Right ventricle myocardium superior (tissue), 1 donor: ENCODE measurements around the gene MLLT1. TPM values are rescaled to one million over a fixed set of nuclear protein-coding genes. Genes with fewer than 3 reads are reported as not detected.
"Not testable (repeated sequence)": the region's sequence is repeated elsewhere in the genome, so short reads cannot be mapped to it uniquely, and the experiment has no call there.

Experiments
- ATAC-seq: fragments of 200-7000 bp; cut with Tn5 transposase; one replicate; pipeline ENCODE4 v1.9.1; 2020; ENCODE audit warnings: mild to moderate bottlenecking; ENCODE audit not compliant: poor library complexity
- DNase-seq: peaks from one replicate; pipeline ENCODE4 v3.0.0-alpha.2; 2020
- intact Hi-C: fragments of 100-400 bp; cut with DNase I; formaldehyde crosslinking; loops from one replicate; pipeline ENCODE4 v1.11.2; 2022
- long read RNA-seq: library from polyadenylated mRNA; unstranded; transcript quantifications from one replicate; pipeline ENCODE4 v2.0.0, GENCODE V29; 2021
- total RNA-seq: library from RNA; stranded (reverse); fragmentation: NEBNext Ultra II Directional; extraction: Animal tissue kit (Norgen Biotek cat#: 25700); gene quantifications from one replicate; pipeline ENCODE4 v1.2.1, GENCODE V29; 2021
- donor health status: DM: no; HTN: yes; CAD: no; lungs with severe emphysema.

Gene MLLT1, protein sequence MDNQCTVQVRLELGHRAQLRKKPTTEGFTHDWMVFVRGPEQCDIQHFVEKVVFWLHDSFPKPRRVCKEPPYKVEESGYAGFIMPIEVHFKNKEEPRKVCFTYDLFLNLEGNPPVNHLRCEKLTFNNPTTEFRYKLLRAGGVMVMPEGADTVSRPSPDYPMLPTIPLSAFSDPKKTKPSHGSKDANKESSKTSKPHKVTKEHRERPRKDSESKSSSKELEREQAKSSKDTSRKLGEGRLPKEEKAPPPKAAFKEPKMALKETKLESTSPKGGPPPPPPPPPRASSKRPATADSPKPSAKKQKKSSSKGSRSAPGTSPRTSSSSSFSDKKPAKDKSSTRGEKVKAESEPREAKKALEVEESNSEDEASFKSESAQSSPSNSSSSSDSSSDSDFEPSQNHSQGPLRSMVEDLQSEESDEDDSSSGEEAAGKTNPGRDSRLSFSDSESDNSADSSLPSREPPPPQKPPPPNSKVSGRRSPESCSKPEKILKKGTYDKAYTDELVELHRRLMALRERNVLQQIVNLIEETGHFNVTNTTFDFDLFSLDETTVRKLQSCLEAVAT
- total RNA-seq: 37.2 TPM
- long read RNA-seq, full-length matches to known transcripts: 2 of 119 reads
- long read RNA-seq, partial matches to known transcripts: 53 of 119 reads
- long read RNA-seq, other reads (novel, unspliced or antisense): 64 of 119 reads

DNA sequence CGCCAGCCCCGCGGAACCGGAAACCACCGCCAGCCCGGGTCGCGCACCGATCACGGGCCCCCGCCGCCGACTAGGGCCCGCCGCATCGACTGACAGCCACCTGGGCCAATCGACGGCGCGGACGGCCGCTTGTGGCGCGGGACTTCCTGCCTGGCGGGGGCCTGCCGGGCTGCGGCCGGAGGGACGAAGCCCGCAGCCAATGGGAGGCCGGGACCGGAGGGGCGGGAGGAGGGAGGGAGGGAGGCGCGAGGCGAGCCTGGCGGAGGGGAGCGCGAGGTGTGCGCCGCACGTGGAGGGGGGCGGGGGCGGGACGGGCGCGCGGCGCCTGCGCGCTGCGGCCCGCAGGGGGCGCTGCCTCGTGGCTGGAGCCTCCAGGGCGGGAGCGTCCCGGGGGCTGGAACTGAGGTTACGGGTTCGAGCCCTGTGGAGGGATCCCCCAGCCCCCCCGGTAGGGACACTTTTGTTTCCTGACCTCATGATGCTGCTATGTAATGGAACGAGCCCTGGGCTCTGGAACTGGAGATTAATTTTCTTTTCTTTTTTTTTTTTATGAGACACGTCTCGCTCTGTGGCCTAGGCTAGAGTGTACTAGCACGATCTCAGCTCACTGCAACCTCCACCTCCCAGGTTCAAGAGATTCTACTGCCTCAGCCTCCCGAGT is at the start of gene MLLT1:
Gene MLLT1, minus strand, starts transcription at position 45 of the 661 bp plus-strand sequence. CDS start 191 bp downstream, outside the sequence.
- intact Hi-C loops: loop anchor here (5.0 to 10.0 kb wide), 2 partner anchors 58 to 235 kb away; no protein-coding TSS in a partner anchor
- DNase-seq (peak; percentile 98), ATAC-seq (peak; percentile 99)

DNA sequence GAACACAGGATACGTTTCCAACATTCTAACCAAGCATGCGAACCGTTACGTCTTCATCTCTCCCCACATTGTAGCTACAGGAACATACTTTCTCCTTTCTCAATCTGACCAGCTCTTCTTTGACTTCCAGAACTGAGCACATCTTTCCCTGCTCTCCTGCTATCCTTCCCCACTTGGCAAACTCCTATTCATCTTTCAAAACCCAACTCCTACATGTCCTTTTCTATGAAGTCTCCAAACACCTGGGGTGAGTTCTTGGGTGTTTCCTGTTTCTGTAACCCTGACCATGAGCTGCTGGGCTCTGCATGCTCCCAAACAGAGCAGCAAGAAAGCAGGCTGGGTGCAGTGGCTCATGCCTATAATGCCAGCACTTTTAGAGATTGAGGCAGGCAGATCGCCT is 47.0 kb upstream of the MLLT1 start:
- DNase-seq: no peak
- ATAC-seq: no peak
- intact Hi-C loops: no loop called here

DNA sequence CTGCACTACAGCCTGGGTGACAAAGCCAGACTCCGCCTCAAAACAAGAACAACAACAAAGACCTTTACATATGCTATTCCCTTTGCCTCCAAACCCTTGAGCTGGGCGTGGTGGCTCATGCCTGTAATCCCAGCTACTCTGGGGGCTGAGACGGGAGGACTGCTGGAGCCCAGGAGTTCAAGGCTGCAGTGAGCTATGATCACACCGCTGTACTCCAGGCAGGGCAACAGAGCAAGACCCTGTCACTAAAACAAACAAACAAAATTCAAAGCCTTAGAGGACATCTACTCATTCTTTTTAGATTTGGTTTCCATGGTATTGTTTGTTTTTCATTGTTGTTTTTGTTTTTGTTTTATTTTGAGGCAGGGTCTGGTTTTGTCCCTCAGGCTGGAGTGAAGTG is 45.8 kb upstream of the MLLT1 start:
- intact Hi-C loops: no loop called here
- DNase-seq: no peak
- no peak for ATAC-seq

DNA sequence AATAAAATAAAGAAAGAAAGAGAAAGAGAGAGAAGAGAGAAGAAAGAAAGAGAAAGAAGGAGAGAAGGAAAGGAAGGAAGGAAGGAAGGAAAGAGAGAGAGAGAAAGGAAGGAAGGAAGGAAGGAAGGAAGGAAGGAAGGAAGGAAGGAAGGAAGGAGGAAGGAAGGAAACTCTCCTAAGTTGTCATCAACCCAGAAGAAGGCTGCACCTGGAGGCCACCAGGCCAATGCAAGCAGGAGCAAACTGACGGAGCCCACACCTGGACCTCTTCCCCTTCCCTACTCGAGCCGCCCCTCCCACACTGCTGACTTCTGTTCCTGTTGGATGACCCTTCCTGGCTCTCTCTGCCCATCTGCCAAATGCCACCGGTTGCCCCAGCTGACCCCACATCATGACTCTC is 45.0 kb upstream of the MLLT1 start:
- intact Hi-C loops: no loop called here
- DNase-seq (no peak), ATAC-seq (no peak)

DNA sequence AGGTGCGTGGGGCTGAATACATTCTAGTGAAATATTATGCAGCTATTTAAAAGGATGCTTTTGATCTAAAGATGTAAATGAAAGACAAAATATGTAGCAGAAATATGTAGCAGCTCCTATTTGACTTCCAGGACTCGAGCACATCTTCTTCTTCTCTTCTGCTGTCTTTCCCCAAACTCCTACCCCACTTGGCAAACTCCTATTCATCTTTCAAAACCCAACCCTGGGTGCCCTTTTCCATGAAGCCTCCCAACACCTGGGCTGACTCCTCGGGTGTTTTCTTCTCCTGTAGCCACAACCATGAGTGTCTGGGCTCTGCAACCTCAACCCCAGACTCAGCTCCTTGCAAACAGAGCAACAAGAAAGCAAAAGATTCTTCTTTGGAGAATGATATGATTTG is 42.5 kb upstream of the MLLT1 start:
- DNase-seq (no peak), ATAC-seq (no peak)
- intact Hi-C loops: no loop called here

DNA sequence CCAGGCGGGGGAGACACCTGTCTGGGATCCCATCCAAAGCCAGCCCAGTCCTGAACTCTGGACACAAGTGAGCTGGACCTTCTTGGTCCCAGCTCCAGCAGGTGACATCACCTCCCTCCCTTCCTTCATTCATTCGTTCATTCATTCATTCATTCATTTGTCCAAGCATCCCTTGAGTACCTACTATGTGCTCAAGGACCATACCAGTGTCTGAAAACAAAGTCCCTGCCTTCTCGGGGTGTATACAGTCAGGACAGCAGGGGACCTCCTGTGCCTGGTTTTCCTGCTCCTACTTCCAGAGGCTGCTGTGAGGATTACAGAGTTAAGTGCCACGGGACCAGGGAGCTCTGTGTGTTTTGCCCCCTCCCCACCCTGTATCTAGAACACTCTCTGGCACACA is 39.6 kb upstream of the MLLT1 start:
- intact Hi-C loops: no loop called here
- no peak for ATAC-seq

DNA sequence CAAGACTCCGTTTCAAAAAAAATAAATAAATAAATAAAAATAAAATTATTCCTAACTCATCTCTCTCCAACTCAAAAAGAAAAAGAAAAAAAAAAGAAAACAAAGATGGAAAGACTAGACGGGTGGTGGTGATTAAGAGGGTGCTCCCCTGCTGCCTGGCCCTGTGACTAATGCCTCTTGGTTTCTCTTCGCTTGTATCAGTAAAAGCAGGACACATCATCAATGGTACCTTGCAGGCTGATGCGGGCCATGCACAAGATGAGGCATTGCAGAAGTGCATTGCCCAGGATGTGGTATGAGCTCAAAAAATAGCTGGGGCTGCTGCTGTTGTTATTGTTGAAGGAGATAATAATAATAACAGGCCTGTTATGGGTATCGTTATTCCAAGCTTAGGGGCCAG is 39.0 kb upstream of the MLLT1 start:
- ATAC-seq (no peak), DNase-seq (peak; percentile 4)
- intact Hi-C loops: no loop called here

More for the DNA sequence above, 39.6 kb upstream of the MLLT1 start:
- DNase-seq: no peak

DNA sequence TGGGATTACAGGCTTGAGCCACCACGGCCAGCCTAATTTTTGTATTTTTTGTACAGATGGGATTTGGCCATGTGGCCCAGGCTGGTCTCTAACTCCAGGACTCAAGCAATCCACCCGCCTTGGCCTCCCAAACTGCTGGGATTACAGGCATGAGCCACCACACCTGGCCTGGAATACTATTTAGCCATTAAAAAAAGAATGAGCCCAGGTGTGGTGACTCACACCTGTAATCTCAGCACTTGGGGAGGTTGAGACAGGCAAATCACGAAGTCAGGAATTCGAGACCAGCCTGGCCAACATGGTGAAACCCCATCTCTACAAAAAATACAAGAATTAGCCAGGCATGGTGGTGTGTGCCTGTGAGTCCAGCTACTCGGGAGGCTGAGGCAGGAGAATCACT is 35.9 kb upstream of the MLLT1 start:
- intact Hi-C loops, DNase-seq, ATAC-seq: not testable (repeated sequence)

DNA sequence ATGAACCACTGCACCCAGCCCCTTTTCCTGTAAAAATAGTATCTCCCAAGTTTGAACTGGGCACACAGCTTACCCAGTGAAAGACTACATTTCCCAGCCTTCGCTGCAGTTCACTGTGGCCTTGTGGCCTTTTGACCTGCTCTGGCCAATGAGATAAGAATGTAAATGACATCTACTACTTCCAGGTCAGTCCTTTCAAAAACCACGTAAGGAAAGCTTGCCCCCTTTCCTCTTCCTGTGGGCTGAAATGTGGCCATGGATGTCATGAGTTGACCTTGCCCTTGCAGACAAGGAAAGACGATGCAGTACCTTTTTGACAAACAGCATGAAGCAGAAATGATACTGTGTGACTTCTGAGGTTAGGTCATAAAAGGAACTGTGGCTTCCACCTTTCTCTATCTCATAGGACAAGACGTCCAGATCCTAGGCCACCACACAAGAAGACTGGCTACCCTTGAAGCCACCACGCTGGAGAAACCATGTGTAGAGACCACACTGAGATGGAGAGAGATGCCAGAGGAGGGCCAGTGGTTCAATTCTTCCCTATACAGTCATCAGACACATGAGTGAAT is 33.7 kb upstream of the MLLT1 start:
- ATAC-seq (no peak), DNase-seq (no peak)
- intact Hi-C loops: no loop called here

DNA sequence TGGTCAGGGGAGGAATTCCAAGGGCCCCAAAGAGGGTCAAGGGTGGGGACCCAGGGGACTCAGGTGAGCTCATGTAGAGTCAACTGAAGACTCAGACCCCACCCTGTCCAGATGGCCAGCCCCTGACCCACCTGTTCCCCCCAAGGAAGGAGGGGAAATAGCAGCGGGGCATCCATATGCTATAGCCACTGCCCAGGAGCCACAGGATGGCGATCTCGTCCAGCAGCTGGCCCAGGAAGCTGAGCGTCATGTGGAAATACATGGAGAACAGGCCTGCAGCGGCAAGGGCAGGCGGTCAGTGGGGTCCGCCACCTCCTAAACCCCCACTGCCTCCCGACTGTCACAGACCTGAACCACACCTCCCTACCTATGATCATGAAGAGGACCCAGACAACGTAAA is 32.2 kb upstream of the MLLT1 start:
- no peak for ATAC-seq
- no peak for DNase-seq
- intact Hi-C loops: no loop called here

DNA sequence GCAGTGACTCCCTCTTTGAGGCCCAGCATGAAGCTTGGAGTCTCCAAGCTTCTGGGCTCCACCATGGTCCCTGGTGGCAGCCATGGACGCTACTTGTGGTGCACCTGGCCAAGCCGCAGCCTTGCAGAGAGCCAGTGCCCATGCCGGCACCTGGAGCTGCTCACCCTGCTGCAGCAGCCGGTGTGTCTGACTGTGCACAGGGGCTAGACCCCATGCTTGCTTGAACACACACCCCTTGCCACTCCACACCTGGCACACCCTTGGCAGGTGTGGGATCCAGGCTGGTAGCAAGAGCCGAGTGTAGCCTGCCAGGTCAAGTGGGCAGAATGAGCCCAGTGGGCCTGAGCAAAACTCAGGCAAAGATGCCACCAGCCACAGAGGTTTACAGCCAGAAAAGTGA is 18.6 kb upstream of the MLLT1 start:
- no peak for DNase-seq
- intact Hi-C loops: loop anchor here (5.0 to 10.0 kb wide), 2 partner anchors 81 to 134 kb away; no protein-coding TSS in a partner anchor
- ATAC-seq: no peak

DNA sequence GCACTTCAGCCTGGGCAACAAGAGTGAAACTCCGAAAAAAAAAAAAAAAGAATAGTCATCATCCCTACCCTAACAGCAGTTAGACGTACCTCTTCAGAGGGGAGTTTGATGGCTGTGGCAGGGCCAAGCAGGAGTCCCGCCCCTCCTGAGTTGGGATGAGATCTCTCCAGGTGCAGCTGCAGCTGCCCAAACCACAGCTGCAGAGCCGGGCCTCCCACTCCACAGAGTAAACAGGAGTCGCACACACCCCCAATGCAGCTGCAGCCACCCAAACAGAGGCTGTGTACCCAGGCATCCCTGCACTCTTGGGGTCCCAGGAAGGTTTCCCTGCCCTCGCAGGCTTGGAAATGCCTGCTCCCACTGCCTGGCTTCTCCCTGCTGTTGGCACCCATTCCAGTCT is 17.4 kb upstream of the MLLT1 start:
- intact Hi-C loops: loop anchor here (5.0 to 10.0 kb wide), 2 partner anchors 80 to 132 kb away; no protein-coding TSS in a partner anchor
- ATAC-seq: no peak

DNA sequence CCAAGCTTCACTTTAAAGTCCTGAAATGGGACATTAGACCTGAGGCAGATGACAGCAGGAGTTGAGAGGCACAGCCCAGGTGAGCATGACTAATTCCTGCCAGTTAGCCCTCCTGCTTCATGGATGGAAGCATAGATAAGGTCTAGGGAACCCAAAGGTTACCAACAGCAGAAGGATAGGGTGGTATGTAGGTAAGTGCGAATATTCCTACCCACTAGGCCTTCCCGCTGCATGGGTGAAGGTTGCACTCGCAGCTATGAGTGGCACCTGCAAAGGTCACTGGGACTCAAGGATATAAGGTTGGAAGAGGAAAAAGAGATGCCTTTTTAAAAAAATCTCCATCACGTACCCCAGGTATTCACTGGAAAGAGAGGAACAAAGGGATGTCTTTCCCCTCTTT is 12.2 kb upstream of the MLLT1 start:
- no peak for ATAC-seq
- intact Hi-C loops: loop anchor here (10.0 kb wide), 1 partner anchor 127 kb away; no protein-coding TSS in a partner anchor
- DNase-seq: no peak

More for the DNA sequence above, 17.4 kb upstream of the MLLT1 start:
- DNase-seq: no peak

DNA sequence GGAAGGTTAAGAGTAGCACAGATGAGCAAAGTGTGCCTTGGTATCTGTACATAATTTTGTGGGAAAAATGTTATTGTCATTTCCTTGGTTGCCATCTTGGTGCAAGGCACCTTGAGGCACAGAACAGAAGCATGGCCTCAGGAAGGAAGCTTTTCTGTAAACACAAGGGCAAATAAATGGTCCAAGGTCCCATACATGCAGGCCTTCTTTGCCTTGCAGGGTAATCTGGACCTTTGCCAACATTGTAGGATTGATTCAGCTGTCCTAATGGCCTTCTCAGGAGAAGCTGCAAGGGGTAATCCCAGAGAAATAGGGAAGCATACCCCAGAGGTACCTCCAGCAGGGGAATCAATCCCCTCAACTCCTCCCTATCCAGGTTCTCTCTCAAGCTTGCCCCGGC is 9.0 kb upstream of the MLLT1 start:
- intact Hi-C loops: loop anchor here (10.0 kb wide), 1 partner anchor 244 kb away; no protein-coding TSS in a partner anchor
- ATAC-seq: no peak
- DNase-seq: no peak

DNA sequence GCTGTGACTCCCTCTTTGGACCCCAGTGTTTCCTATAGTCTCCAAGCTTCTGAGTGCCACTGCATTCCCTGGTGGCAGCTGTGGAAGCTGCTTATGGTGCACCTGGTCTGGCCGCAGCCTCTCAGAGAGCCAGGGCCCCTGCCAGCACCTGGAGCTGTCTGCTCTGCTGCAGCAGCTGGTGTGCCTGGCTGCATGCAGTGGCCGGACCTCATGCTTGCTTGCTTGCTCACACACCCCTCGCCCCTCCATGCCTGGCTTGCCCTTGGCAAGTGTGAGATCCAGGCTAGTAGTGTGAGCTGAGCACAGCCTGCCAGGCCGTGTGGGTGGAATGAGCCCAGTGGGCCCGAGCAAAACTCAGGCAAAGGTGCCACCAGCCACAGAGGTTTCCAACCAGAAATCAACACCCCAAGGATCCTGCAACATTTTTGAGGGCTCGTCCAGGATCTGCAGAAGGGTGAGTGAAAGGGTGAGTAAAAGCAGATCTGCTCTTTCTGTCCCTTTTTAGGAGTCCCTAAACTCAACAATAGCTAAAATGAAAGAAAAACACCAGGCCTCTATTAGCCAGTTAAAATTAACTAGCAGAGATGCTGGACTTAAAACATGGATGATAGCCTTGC is 7.6 kb upstream of the MLLT1 start:
- intact Hi-C loops: loop anchor here (10.0 kb wide), 1 partner anchor 243 kb away; no protein-coding TSS in a partner anchor
- DNase-seq (no peak), ATAC-seq (no peak)

DNA sequence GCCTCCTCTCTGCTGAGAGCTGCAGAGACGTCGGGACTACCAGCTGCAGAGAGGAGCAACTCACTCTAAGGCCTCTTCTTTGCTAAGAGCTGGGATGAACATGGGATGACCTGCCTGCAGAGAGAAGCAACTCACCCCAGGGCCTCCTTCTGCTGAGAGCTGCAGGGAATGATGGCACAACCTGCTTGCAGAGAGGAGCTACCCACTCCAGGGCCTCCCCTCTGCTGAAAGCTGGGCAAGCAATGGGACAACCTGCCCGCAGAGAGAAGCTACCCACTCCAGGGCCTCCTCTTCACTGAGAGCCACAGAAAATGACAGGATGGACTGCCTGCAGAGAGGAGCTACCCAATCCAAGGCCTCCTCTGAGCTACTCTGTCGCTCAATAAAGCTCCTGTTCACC is 6.9 kb upstream of the MLLT1 start:
- no peak for ATAC-seq
- no peak for DNase-seq
- intact Hi-C loops: loop anchor here (10.0 kb wide), 1 partner anchor 242 kb away; no protein-coding TSS in a partner anchor

DNA sequence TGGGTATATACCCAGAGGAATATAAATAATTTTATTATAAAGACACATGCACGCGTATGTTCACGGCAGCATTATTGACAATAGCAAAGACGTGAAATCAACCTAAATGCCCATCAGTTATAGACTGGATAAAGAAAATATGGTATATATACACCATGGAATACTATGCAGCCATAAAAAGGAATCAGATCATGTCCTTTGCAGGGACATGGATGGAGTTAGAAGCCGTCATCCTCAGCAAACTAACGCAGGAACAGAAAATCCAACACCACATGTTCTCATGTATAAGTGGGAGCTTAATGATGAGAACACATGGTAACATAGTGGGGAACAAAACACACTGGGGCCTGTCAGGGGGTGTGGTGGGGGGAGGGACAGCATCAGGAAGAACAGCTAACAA is 2.6 kb upstream of the MLLT1 start:
- DNase-seq: not testable (repeated sequence)
- intact Hi-C loops: loop anchor here (10.0 kb wide), 1 partner anchor 238 kb away; no protein-coding TSS in a partner anchor

DNA sequence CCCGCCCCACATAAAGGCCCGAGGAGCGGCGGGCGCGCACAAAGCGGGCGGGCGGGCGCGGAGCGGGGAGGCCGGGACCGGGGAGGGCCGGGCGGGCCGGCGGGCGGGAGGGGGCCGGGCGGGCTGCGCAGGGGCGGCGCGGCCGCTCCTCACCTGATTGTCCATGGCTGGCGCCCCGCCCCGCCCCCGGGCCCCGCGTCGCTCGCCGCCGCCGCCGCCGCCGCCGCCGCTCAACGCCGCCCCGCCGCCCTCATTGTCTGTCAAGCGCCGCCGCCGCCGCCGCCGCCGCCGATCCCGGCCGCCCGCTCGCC is 200 bp downstream of the MLLT1 start:
- intact Hi-C loops: loop anchor here (5.0 kb wide), 1 partner anchor 57 kb away; no protein-coding TSS in a partner anchor
- ATAC-seq (no peak), DNase-seq (no peak)

More for the DNA sequence above, 2.6 kb upstream of the MLLT1 start:
- not testable (repeated sequence) for ATAC-seq
